ENCODE measurements around the gene RPL18A. TPM values are rescaled to one million over a fixed set of nuclear protein-coding genes. Genes with fewer than 3 reads are reported as not detected.

The RPL18A gene
- total RNA-seq, 1 experiment from 2014 or later = 2,837 TPM

- no peak overlapping the region; a peak in 2 of 7 replicates for H3K27ac Mint-ChIP-seq
Measured at GRCh38 chr19:17812099-17812498, 47.6 kb upstream of the RPL18A start.

More at GRCh38 chr19:17812099-17812498, 47.6 kb upstream of the RPL18A start:
- H3K9ac ChIP-seq (ENCODE audit: extremely low read depth, insufficient read length, low read length) = no peak overlapping the region
- no peak overlapping the region for H2BK120ac ChIP-seq (ENCODE audit: low read depth, low read length, poor library complexity, severe bottlenecking)
- H3K27ac ChIP-seq (ENCODE audit: insufficient read length, low read depth, low read length) = no peak overlapping the region
- no peaks in the 10 kb centered on the region for H3K23me2 ChIP-seq (ENCODE audit: insufficient read length, low read depth, low read length, poor library complexity, severe bottlenecking)
- H3K9me3 ChIP-seq (ENCODE audit: control insufficient read depth, low read depth, low read length) = no peaks in the 10 kb centered on the region
- no peaks in the 10 kb centered on the region for H3K79me2 ChIP-seq (ENCODE audit: insufficient read depth, low read length)
- H2AFZ ChIP-seq (ENCODE audit: low read length) = no peak overlapping the region
- no peak overlapping the region for H4K91ac ChIP-seq (ENCODE audit: insufficient read length, low read depth, low read length)
- no peaks in the 10 kb centered on the region for H4K20me1 ChIP-seq (ENCODE audit: control insufficient read depth, insufficient read depth, insufficient read length)
- TF ChIP-seq, protein P1, sequence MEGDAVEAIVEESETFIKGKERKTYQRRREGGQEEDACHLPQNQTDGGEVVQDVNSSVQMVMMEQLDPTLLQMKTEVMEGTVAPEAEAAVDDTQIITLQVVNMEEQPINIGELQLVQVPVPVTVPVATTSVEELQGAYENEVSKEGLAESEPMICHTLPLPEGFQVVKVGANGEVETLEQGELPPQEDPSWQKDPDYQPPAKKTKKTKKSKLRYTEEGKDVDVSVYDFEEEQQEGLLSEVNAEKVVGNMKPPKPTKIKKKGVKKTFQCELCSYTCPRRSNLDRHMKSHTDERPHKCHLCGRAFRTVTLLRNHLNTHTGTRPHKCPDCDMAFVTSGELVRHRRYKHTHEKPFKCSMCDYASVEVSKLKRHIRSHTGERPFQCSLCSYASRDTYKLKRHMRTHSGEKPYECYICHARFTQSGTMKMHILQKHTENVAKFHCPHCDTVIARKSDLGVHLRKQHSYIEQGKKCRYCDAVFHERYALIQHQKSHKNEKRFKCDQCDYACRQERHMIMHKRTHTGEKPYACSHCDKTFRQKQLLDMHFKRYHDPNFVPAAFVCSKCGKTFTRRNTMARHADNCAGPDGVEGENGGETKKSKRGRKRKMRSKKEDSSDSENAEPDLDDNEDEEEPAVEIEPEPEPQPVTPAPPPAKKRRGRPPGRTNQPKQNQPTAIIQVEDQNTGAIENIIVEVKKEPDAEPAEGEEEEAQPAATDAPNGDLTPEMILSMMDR (conservative IDR thresholded peaks at IDR 0.05) = no peak
- Mint-ChIP-seq H3K36me3 (ENCODE audit: insufficient read depth in 1 of 3, low read depth in 3 of 3) (no peaks in the 10 kb centered on the region), H3K9me3 (no peaks in the 10 kb centered on the region), H3K4me3 (no peak overlapping the region), H3K27me3 (ENCODE audit: low read depth) (peaks cover 2% of the 10 kb centered on the region), H3K4me1 (no peaks in the 10 kb centered on the region)
- no peak overlapping the region for H3K14ac ChIP-seq (ENCODE audit: insufficient read depth, low read length)
- no peaks in the 10 kb centered on the region for H3K79me1 ChIP-seq (ENCODE audit: insufficient read depth, low read depth, low read length, poor library complexity, severe bottlenecking)
- H3K4ac ChIP-seq (ENCODE audit: low read depth, low read length) = no peak overlapping the region
- H3K4me2 ChIP-seq (ENCODE audit: insufficient read depth, insufficient read length, low read length) = no peak overlapping the region
- no peak overlapping the region for H3K18ac ChIP-seq (ENCODE audit: insufficient read length, low read depth, low read length)
- H3K56ac ChIP-seq (ENCODE audit: insufficient read length, low read depth, low read length) = no peak overlapping the region
- no peak overlapping the region for H2AK5ac ChIP-seq (ENCODE audit: insufficient read length, low read length)
- H4K8ac ChIP-seq (replicated peaks; ENCODE audit: insufficient read length, low read depth, low read length) = no peak overlapping the region
- H3K23ac ChIP-seq (ENCODE audit: insufficient read length, low read depth, low read length) = no peak overlapping the region
- H2BK15ac ChIP-seq (ENCODE audit: low read depth, low read length) = no peak overlapping the region
- no CpG with 5 or more reads among the region's 5 CpGs for WGBS (ENCODE audit: extremely low coverage, insufficient read length, low lambda C conversion rate)
- H3K27me3 ChIP-seq (ENCODE audit: insufficient read depth, low read length) = no peaks in the 10 kb centered on the region
- H3K4me1 ChIP-seq (ENCODE audit: insufficient read depth, low read length) = no peaks in the 10 kb centered on the region
- H2BK20ac ChIP-seq (ENCODE audit: low read depth, low read length, poor library complexity, severe bottlenecking) = no peak overlapping the region
- H2BK5ac ChIP-seq (ENCODE audit: insufficient read length, low read length) = no peak overlapping the region
- H4K5ac ChIP-seq (ENCODE audit: insufficient read length, low read depth, low read length) = no peak overlapping the region
- no peak for DNase-seq
- H2BK12ac ChIP-seq (ENCODE audit: insufficient read length, low read depth, low read length) = no peak overlapping the region
- H3T11ph ChIP-seq (ENCODE audit: low read length) = no peak overlapping the region

Measured in H9 (cell line).